Stimulated activated CD4-positive, alpha-beta T cell treated with anti-CD3 and anti-CD28 coated beads, Interleukin-12 subunit alpha, Interleukin-12 subunit beta, amount 100 ng/mL, for 24 hours (primary cell): Measurements from ENCODE around the gene LSM8.
"Not testable (repeated sequence)": the region's sequence is repeated elsewhere in the genome, so short reads cannot be mapped to it uniquely, and the experiment has no call there.

Experiments
- DNase-seq, 2 experiments: peaks; one replicate each; pipeline ENCODE4 v3.0.0-alpha.2; 2020; ENCODE audit warnings: low read depth in 2 of 2

Gene LSM8

GRCh38 chr7:118183786-118184564 is at the start of gene LSM8:
TSS of gene LSM8 (plus strand) at chr7:118184164. CDS start at chr7:118184224, 60 bp downstream.
- peak; percentile 94 for DNase-seq

- DNase-seq = not testable (repeated sequence)
Measured at GRCh38 chr7:118134420-118134819, 49.5 kb upstream of the LSM8 start.

- DNase-seq = no peak
Measured at GRCh38 chr7:118140468-118140867, 43.5 kb upstream of the LSM8 start.

DNA sequence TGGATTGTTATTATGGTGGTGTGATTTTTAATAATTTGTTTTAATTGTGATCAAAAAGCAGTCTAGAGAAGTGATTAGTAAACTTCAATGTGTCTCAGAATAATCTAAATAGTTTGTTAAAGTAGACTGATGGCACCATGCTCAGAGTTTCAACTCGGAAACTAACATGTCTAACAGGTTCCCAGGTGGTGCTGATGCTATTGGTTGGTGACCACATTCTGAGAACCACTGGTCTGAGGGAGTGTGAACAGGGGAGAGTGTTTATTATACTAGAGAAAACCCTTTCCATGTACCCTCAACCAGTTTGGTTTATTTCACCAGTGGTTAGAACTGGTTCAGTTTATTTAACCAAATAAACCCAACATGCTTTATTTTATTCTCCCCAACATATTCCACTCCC is 42.0 kb upstream of the LSM8 start:
- no peak for DNase-seq

GRCh38 chr7:118148930-118149329 is 35.0 kb upstream of the LSM8 start:
- no peak for DNase-seq

GRCh38 chr7:118149394-118149793 is 34.6 kb upstream of the LSM8 start:
- DNase-seq = no peak

DNA sequence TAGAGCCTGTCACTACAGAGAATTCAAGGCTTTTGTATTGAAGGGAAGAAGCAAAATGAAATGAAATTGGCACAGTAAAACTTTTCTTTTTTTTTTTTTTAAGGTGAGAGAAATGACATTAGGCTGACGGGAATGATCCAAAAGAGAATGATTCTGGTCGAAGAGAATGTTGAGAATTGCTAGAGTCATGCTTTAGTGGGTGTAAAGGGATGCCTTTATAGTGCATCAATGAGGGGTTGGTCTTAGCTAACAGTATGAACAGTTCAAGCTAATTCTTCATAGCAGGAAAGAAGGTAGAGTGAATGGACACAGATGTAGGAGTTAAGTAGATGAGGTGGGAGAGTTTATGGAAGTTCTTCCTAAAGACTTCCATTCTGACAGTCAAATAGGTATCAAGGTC is 32.3 kb upstream of the LSM8 start:
- no peak for DNase-seq

GRCh38 chr7:118152149-118152548 is 31.8 kb upstream of the LSM8 start:
- no peak for DNase-seq

DNA sequence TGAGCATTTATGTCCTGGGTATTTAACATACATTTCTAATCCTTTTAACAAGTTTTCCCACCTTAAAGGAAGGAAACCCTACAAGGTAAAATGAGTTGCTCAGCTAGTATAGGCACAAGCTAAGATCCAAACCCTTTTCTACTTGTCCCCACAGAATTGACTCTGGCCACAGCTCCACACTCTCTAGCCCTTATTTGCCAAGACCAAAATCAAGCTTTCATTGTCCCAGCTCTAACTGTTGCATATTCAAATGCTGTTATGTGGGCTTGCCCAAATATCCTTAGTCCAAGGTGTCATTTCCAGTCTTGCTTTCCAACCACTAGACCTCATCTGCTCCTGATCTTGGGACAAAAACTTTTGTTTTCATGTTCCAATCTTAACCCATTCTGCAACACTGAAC is 31.3 kb upstream of the LSM8 start:
- no peak for DNase-seq

DNA sequence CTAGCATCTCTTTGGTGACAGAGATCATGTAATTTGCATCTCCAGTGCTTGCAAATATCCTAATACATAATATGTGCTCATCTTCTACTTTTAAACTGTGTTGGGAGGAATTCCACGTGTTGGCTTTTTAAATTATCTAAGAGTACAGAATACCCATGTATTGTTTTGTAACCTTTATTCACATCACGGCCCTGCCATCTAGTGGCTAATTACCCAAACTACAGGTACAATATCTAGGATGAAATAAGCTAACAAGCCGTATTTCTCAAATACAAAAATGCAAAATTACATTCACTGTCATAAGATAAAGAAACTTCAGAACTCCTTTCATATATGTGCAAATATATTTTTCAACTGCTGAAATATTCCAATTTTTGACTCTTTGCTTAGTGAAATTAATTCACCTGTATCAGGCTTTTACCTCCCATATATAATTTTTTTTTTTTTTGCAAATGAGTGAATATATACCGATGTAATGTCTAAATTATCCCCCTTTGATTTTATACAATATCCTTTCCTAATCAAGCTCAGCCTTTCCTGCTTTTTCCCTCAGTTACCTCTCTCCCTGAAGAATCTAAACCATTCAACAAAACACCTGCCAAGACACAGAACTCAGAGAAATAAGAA is 30.3 kb upstream of the LSM8 start:
- no peak for DNase-seq

DNA sequence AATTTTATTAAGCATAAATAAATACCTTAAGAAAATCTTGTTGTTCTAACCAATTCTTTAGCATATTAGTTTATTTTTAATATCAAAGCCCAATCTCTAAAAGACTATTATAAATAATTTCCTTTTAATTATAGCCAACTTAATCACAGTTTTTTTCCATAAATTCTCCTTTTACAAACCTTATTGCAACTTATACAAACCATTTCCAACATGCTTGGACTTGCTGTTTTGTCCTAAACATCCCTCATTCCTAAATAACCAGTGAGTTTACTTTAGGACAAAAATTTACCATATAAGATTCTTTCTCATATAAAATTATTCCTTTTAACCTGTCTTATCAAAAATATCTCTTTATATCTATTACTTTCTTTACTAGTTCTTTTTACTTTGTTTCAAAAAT is 25.2 kb upstream of the LSM8 start:
- DNase-seq = no peak

DNA sequence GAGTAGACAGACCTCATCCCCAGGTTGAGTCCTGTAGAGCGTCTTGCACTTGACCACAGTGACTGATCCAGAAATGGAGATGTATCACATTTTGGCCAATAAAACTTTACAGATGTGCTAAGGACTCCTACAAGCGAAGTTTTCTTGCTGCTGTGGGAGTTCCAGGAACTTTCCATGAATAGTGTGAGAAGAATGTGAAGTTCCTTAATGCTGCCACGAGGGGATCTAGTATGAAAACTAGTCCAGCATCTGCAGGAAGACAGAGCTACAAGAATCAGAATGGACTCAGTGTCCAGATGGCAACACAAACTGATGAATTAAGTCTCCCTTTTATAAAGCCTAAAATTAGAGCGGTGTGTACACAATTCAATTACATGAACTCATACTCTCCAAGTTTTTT is 14.8 kb upstream of the LSM8 start:
- no peak for DNase-seq

DNA sequence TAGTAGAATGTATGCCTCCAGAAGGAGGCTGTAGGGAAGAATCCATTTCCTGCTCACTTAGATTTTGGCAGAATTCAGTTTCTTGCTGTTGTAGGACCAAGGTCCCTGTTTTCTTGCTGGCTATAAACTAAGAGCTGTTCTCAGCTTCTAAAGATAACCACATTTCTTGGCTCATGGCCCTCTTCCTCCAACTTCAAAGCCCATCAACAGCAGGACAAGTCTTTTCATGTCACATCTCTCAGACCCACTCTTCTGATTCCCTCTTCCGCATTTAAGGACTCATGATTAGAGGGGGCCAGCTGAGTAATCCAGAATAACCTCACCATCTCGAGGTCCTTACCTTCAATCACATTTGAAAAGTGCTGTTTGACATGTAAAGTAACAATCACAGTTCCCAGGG is 8.2 kb upstream of the LSM8 start:
- DNase-seq = no peak

DNA sequence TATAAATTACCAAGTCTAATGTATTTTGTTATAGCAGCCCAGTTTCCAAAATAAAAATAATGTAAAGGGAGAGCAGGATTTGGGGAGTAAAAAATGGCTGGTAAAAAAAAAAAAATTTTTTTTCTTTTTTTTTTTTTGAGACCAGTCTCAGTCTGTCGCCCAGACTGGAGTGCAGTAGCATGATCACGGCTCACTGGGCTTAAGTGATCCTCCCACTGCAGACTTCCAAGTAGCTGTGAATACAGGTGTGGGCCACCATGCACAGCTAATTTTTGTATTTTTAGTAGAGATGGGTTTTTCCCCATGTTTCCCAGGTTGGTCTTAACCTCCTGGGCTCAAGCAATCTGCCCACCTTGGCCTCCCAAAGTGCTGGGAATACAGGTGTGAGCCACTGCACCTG is 4.8 kb upstream of the LSM8 start:
- no peak for DNase-seq

- no peak for DNase-seq
Measured at GRCh38 chr7:118182593-118183427, 1.2 kb upstream of the LSM8 start.

- DNase-seq = no peak
Measured at GRCh38 chr7:118183428-118183785, 557 bp upstream of the LSM8 start.

GRCh38 chr7:118184565-118184940 is 589 bp downstream of the LSM8 start:
- no peak for DNase-seq

- no peak for DNase-seq
Measured at GRCh38 chr7:118185163-118185860, 1.3 kb downstream of the LSM8 start.

GRCh38 chr7:118186501-118186900 is 2.5 kb downstream of the LSM8 start:
- no peak for DNase-seq

GRCh38 chr7:118194571-118194970 is 10.6 kb downstream of the LSM8 start:
- no peak for DNase-seq

- peak in 1 of 2 experiments; percentile 29 for DNase-seq
Measured at GRCh38 chr7:118195837-118196474, 12.0 kb downstream of the LSM8 start.

DNA sequence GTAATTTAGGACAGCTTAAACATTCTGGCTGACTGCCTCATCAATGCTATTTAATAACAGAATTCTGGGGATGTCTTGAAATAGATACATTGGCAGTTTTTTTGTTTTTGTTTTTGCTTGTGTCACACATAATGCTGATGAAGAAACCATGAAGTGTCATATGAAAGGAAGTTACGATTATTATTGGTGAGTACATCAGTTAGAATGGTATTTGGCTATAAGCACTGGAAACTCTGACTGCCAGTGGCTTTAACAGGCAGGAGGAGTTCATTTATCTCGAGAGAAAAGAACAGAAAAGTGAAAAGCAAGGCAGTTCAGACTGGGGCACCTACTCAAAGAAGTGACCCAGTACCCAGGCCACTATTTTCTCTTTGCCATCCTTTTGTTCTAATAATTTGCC is 18.1 kb downstream of the LSM8 start:
- DNase-seq = no peak
